HG03159 (cell line): ENCODE data around the gene MBNL1.

ENCODE experiments used
- ATAC-seq: cut with Tn5 transposase; IDR thresholded peaks from one replicate; pipeline ENCODE4 v1.9.1; 2021; ENCODE audit warnings: mild to moderate bottlenecking, moderate library complexity; ENCODE audit not compliant: unreplicated experiment

Gene MBNL1

GRCh38 chr3:152268555-152269055, at the start of gene MBNL1:
MBNL1 (plus strand) TSS chr3:152268929; CDS start chr3:152300194, 31,265 bp downstream.
- peak; percentile 61 for ATAC-seq

GRCh38 chr3:152219216-152219615, 49.5 kb upstream of the MBNL1 start:
- ATAC-seq = no peak

DNA sequence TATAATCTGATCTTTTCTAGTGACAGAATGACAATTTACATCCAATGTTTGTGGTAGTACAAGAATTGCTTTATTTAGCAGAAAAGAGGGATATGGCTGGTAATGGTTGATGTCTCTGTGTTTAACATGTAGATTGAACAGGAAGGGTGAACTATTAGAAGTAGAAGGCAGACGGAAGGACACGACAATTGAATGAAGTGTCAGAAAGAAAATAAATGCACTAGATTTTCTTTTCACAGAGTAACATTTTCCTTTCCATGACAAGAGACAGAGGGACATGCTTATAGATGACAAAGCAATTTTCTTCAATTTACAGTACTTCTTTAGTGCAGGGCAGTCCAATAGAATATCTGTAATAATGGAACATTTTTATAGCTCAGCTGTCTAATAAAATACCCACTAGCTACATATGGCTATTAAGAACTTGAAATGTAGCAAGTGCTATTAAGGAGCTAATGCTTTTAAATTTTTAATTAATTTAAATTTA, 48.9 kb upstream of the MBNL1 start:
- ATAC-seq = no peak

- no peak for ATAC-seq
Observed at GRCh38 chr3:152222327-152222726, 46.4 kb upstream of the MBNL1 start.

- no peak for ATAC-seq
Observed at GRCh38 chr3:152225201-152225600, 43.5 kb upstream of the MBNL1 start.

DNA sequence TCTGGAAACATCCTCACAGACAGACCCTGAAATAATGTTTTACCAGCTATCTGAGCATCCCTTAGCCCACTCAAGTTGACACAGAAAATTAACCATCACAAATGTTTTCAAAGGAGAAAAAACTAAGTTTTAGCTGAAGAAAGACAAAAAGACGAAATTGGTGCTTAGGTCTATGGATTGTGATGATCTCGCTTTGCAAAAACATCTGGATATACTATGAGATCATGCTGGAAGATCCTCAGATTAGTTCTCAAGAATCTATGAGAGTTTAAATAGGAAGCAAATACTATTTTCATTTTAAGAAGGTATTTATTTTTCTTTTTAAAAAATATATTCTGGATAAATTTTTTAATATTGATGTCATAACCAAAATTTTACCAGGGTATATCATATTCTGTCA, 42.6 kb upstream of the MBNL1 start:
- ATAC-seq = no peak

DNA sequence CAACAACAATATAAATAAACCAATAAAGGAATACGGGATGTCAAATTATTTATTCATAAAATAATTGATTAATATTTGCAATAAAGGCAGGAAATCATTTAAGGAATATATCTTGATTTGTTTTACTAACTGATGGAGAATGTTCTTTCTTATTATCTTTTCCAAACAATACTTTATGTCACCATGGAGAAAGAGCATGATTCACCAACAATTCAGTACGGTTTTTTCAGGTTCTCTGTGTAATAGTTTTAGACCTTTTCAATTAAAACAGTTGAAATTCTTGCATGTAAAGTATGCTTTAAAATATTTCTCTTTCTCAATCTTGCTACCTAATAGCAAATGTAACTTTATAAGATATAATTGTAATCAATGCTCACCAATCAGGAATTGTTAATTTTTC, 41.7 kb upstream of the MBNL1 start:
- no peak for ATAC-seq

DNA sequence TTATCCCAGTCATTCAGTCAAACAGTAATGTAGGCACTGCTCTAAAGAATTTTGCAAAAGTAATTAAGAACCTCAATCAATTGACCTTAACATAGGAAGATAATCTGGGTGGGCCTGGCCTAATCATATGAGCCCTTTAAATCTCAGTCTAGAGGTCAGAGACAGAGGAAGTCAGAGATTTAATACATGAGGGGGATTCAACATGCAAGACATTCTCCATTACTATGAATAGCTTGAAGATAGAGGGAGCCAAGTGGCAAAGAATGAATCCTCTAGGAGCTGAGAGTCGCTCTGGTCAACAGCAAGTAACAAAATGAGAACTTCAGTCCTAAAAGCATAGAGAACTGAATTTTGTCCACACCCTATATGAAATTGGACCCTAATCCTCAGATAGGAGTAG, 39.0 kb upstream of the MBNL1 start:
- no peak for ATAC-seq

- ATAC-seq = no peak
Observed at GRCh38 chr3:152230370-152230769, 38.4 kb upstream of the MBNL1 start.

DNA sequence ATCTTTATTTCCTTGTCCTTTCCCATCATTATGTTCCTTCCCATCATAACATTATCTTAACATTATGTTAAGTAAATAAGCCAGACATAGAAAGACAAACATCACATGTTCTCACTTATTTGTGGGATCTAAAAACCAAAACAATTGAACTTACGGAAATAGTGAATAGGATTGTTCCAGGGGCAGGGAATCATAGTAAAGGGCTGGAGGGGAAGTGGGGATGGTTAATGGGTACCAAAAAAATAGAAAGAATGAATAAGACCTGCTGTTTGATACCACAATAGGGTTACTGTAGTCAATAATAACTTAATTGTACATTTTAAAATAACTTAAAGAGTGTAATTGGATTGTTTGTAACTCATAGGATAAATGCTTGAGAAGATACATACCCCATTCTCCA, 36.7 kb upstream of the MBNL1 start:
- no peak for ATAC-seq

DNA sequence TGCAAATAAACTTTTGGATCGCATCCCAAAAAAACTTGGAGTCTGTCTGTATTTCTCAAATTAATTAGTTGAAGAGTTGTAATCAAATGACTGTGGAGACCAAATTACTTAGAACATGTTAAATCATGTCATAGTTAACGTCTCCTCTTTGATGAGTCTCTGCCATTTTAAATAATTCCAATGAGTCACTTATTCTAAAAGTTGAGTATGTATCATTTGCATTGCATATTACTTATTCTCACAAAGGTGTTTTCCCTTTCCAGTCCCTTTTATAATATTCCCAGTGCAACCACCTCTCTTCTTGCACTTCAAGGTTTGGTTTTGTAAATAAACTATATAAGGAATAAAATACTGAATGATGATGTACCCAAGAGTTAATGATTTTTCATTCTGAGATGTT, 36.0 kb upstream of the MBNL1 start:
- ATAC-seq = no peak

DNA sequence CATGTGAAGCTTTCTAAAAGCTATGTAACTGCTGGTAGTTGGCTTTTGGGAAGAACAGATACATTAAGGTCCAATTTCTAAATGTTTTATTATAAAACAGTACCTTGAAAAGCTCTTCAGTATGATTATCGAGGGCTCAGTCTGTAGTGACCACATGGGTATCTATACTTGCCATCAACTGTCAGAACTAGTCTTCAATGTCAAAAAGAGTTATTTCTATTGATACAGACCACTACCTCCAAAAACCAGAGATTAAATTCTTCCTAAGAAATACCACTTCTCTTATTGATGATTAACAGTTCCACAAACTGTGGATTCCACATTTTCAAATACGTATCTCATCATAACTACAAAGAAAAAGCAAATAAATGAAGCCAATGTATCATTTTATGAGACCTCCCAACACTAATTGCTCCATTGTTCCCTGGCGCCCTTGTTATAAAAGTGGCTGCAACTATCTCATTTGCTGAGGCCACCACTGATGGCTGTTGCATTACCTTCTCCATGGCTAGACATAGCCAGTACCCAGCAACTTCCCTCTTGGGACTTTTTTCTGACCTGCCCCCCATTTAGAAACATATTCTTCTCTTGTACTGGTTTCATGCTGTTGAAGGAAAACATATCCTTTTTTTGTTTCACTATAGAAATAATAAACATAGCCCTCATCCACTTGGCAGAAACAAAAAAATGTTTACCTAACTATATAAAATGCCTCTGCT, 33.9 kb upstream of the MBNL1 start:
- no peak for ATAC-seq

DNA sequence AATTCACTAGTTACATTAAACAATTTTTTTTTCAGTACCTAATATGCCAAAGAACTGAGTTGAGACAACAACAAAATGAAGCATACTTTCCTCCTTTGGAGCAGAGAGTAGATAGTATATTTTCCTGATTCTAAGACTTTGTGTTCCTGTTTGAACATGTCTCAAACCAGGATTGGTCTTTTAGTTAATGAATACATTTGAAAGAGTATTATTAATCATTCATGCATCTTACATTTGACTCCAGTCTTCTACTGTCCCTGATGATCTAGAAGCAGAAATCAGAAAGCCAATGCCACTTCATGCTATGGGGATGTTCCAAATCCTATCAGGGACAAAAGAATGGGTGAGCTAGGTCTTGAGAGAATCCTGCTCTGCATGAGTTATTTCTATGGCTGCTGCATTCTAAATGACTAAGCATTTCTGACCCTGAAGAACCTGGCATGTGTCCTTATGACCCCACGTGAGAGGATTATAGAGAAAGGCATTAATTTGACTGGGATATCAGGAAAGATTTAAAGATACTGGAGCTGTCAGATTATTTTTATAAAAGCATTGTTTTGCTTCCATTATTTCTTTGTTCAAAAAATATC, 32.9 kb upstream of the MBNL1 start:
- no peak for ATAC-seq

- ATAC-seq = no peak
Observed at GRCh38 chr3:152236716-152237115, 32.0 kb upstream of the MBNL1 start.

DNA sequence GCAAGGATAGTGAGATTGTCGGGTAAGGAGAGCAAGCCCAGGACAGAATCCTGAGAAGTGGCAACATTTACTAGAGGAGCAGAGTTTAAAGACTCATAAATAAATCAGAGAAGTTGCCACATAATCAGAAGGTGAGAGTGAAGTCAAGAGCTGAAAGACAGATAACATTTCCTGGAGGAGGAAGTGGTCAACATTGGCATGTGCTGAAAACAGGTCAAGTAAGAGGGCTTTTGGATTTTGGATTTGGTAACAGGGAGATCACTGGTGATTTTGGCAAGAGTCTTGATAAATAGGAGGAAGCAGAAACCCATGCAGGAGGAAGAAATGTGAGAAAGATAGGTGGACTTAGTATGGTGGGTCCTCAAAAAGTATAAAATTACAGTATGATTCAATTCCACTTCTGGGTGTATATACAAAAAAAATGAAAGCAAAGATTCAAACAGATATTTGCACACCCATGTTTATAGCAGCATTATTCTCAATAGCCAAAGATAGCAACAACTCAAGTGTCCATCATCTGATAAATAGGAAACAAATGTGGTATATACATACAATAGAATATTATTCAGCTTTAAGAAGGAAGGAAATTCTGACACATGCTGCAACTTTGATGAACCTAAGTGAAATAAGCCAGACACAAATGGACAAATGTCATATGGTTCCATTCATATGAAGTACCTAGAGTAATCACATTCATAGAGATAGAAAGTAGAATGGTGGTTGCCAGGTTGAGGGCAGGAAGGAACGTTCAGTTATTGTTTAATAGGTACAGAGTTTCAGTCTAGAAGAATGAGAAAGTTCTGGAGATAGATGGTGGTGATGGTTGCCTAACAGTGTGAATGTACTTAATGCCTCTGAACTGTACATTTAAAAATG, 27.3 kb upstream of the MBNL1 start:
- ATAC-seq = peak; percentile 57

DNA sequence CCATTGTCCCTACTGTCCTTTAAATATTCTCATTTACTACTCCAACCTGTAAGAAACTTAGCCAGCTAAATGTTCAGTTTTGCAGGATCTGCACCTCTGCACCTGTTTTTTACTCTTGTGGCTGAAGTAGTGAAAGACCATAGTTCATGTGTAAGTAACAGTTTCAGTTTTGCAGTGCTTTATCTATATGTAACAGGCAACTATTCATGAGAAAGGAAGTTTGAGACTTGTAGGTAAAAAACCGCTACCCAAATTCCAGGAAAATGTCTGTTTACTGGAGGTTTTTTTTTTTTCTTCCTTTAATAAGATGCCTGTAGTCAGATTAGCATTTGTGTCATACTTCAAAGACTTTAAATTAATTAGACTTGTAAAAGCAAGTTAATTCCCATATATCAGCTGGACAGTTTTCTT, 25.4 kb upstream of the MBNL1 start:
- ATAC-seq = peak; percentile 64

DNA sequence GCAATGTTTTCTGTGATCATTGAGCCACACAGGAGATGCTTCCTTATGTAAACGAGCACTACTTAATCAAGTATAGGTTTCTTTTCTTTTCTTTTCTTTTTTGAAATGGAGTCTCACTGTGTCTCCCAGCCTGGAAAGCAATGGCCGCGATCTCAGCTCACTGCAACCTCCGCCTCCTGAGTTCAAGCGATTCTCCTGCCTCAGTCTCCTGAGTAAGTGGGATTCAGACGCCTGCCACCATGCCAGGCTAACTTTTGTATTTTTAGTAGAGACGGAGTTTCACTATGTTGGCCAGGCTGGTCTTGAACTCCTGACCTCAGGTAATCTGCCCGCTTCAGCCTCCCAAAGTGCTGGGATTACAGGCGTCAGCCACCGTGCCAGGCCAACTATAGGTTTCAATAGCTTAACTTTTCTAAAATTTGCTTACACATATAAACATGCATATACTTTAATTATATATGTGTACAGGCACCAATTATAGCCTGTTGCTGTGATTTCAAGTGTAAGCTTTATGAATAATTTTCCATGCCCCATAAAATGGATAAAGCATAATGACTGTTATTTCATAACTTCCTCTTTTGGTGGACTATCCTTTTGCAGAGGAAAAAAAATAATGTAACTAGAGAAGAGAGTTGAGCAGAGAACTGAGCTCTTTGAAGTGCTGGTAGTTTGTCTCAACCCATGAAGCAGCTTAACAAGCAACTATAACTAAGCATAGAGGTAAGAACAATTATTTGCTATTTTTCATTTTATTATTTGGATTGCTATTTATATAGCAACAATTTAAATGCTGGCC, 24.8 kb upstream of the MBNL1 start:
- peak; percentile 40 for ATAC-seq

DNA sequence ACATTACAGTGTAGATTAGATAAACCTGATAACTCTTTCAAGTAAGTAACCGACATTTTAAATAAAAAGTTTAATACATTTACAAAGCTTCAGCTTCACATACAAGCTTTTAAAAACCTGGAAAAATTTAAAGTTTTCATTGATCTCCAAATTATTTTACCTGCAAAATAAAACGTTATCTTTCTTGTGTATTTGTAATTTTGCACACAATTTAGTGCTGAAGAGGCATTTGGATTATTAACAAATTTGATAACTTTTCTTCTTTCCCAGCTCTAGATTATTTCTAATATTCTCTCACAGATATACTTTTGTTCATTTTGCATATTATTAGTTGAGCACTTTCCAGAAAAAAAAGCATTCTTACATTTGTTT, 24.2 kb upstream of the MBNL1 start:
- ATAC-seq = no peak

GRCh38 chr3:152245498-152246170, 23.1 kb upstream of the MBNL1 start:
- no peak for ATAC-seq

- ATAC-seq = no peak
Observed at GRCh38 chr3:152251916-152252315, 16.8 kb upstream of the MBNL1 start.
